Liver (tissue), 9 donors: Measurements from ENCODE around the gene GPR15. TPM values are rescaled to one million over a fixed set of nuclear protein-coding genes. Genes with fewer than 3 reads are reported as not detected.

Experiments
- DNase-seq: peaks from one replicate; pipeline ENCODE4 v3.0.0-alpha.2; 2017; ENCODE audit warnings: low spot score
- H3K27ac ChIP-seq, 2 donors: one replicate each; pipeline ENCODE4 v1.7.0; 2013; ENCODE audit warnings: inconsistent platforms in 2 of 2, low read length in 2 of 2, control low read depth in 1 of 2, low read depth in 1 of 2, mild to moderate bottlenecking in 1 of 2
- H3K27me3 ChIP-seq, 4 donors: one replicate each; pipeline versions ENCODE4 v1.6.1 to v1.7.0; 2013; ENCODE audit warnings: low read length in 3 of 4, inconsistent platforms in 1 of 4, mild to moderate bottlenecking in 1 of 4, moderate library complexity in 1 of 4; ENCODE audit not compliant: control insufficient read depth in 4 of 4, insufficient read depth in 4 of 4
- H3K36me3 ChIP-seq, 4 donors: one replicate each; pipeline versions ENCODE4 v1.6.1 to v1.7.0; 2013; ENCODE audit warnings: low read length in 3 of 4, mild to moderate bottlenecking in 3 of 4, low read depth in 1 of 4, moderate library complexity in 1 of 4; ENCODE audit not compliant: control insufficient read depth in 4 of 4, insufficient read depth in 3 of 4
- H3K4me1 ChIP-seq, 4 donors: one replicate each; pipeline versions ENCODE4 v1.6.1 to v1.7.0; 2013; ENCODE audit warnings: low read length in 3 of 4, mild to moderate bottlenecking in 3 of 4, moderate library complexity in 1 of 4; ENCODE audit not compliant: control insufficient read depth in 4 of 4, insufficient read depth in 4 of 4
- H3K4me3 ChIP-seq, 3 donors: one replicate each; pipeline versions ENCODE4 v1.6.1 to v1.7.0; 2013; ENCODE audit warnings: low read length in 3 of 3, control low read depth in 1 of 3, low read depth in 1 of 3, mild to moderate bottlenecking in 1 of 3
- H3K9ac ChIP-seq, 2 donors: one replicate each; pipeline ENCODE4 v1.7.0; 2013; ENCODE audit warnings: low read length in 2 of 2, mild to moderate bottlenecking in 2 of 2, moderate library complexity in 2 of 2, control low read depth in 1 of 2, low read depth in 1 of 2
- H3K9me3 ChIP-seq, 4 donors: one replicate each; pipeline versions ENCODE4 v1.6.1 to v1.7.0; 2013; ENCODE audit warnings: low read length in 3 of 4; ENCODE audit not compliant: control insufficient read depth in 4 of 4
- EGR1 ChIP-seq, 2 donors: IDR thresholded peaks; 2 replicates each; pipeline ENCODE4 v1.6.1; 2016 to 2018; ENCODE audit warnings: antibody characterized with exemption in 2 of 2, low read depth in 2 of 2
- FOXA1 ChIP-seq: IDR thresholded peaks from 2 replicates; pipeline ENCODE4 v1.6.1; 2016; ENCODE audit warnings: antibody characterized with exemption
- FOXA2 ChIP-seq: IDR thresholded peaks from 2 replicates; pipeline ENCODE4 v1.6.1; 2016; ENCODE audit warnings: antibody characterized with exemption
- GABPA ChIP-seq, 2 donors: IDR thresholded peaks in 1 of 2; conservative IDR thresholded peaks in 1 of 2; 2 replicates each; pipeline ENCODE4 v1.6.1; 2016; ENCODE audit warnings: antibody characterized with exemption in 2 of 2, mild to moderate bottlenecking in 1 of 2, moderate library complexity in 1 of 2
- HNF4A ChIP-seq, 2 donors: conservative IDR thresholded peaks; 2 replicates each; pipeline ENCODE4 v1.6.1; 2016; ENCODE audit warnings: antibody characterized with exemption in 2 of 2, mild to moderate bottlenecking in 2 of 2
- HNF4G ChIP-seq: IDR thresholded peaks from 2 replicates; pipeline ENCODE4 v1.6.1; 2016; ENCODE audit warnings: antibody characterized with exemption
- JUND ChIP-seq, 2 donors: IDR thresholded peaks; 2 replicates each; pipeline ENCODE4 v1.6.1; 2016; ENCODE audit warnings: antibody characterized with exemption in 2 of 2
- NR2F2 ChIP-seq: IDR thresholded peaks from 2 replicates; pipeline ENCODE4 v1.6.1; 2016; ENCODE audit warnings: antibody characterized with exemption
- RAD21 ChIP-seq, 2 donors: IDR thresholded peaks; 2 replicates each; pipeline ENCODE4 v1.6.1; 2016; ENCODE audit warnings: antibody characterized with exemption in 2 of 2, mild to moderate bottlenecking in 2 of 2
- RXRA ChIP-seq, 2 donors: IDR thresholded peaks; 2 replicates each; pipeline ENCODE4 v1.6.1; 2017 to 2018; ENCODE audit warnings: antibody characterized with exemption in 2 of 2, mild to moderate bottlenecking in 1 of 2
- SP1 ChIP-seq: IDR thresholded peaks from 2 replicates; pipeline ENCODE4 v1.6.1; 2018; ENCODE audit warnings: antibody characterized with exemption, mild to moderate bottlenecking
- TAF1 ChIP-seq: conservative IDR thresholded peaks from 2 replicates; pipeline ENCODE4 v1.6.1; 2016; ENCODE audit warnings: antibody characterized with exemption, mild to moderate bottlenecking
- YY1 ChIP-seq: IDR thresholded peaks from 2 replicates; pipeline ENCODE4 v1.6.1; 2016; ENCODE audit warnings: antibody characterized with exemption, mild to moderate bottlenecking
- WGBS: extraction: QIAGEN DNeasy Blood & Tissue Kit; methylation state at CpG from one replicate; pipeline ENCODE4 v1.1.7; 2013; 5-methylcytosine and 5-hydroxymethylcytosine counted together
- polyA plus RNA-seq, 2 donors: library from polyadenylated mRNA; stranded (reverse) in 1 of 2; unstranded in 1 of 2; fragments of 200-250 nt in 1 of 2; fragments of >200 nt in 1 of 2; fragmentation: Nextera tagmentation in 1 of 2; extraction: Ambion mirVana in 1 of 2; gene quantifications; one replicate each; pipeline versions ENCODE4 v1.2.1 to v1.2.3, GENCODE V29; 2013 to 2015
- total RNA-seq, 2 donors: library from RNA; depleted of rRNA; stranded (reverse); fragments of >200 nt; gene quantifications; one replicate each; pipeline ENCODE4 v1.2.3, GENCODE V29; 2014
- TF ChIP-seq, protein P1 (sequence below): IDR thresholded peaks from 2 replicates; pipeline ENCODE4 v1.6.1; 2016; ENCODE audit warnings: antibody characterized with exemption
- TF ChIP-seq, protein P2 (sequence below): IDR thresholded peaks from 2 replicates; pipeline ENCODE4 v1.6.1; 2016; ENCODE audit warnings: antibody characterized with exemption
- TF ChIP-seq, protein P3 (sequence below): IDR thresholded peaks from 2 replicates; pipeline ENCODE4 v1.6.1; 2016; ENCODE audit warnings: antibody characterized with exemption, mild to moderate bottlenecking
- TF ChIP-seq, protein P4 (sequence below): fragments of 150-350 bp; IDR thresholded peaks from 2 replicates; pipeline ENCODE4 v1.5.1; 2017; ENCODE audit warnings: improper control_type of control experiment, low read depth, low read length; ENCODE audit not compliant: missing input control
- TF ChIP-seq, protein P5 (sequence below): IDR thresholded peaks from 2 replicates; pipeline ENCODE4 v1.6.1; 2016; ENCODE audit warnings: antibody characterized with exemption
- donor health status: healthy.
- donor health status: healthy.
- donor health status: healthy.
- donor health status: healthy.
- donor health status: healthy.

The GPR15 gene
- total and polyA plus RNA-seq, 4 donors, result 0.08 to 0.10 TPM; not detected in 2

DNA sequence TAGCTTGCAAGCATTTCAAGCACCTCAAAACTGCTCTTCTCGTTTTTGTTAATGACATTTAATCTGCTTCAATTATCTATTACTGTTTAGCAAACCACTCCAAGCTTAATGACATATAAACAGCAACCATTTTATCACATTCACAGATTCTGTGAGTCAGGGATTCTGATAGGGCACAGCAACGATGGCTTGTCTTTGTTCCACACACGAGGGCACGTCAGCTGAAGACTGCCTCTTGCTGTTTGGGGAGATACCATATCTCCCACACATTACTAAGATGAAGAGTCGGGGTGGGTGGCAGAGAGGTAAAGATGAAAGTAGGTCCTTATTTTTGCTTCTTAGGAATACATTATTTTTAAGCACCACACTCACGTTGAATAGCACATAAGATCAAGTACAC is 42.4 kb downstream of the GPR15 start (continued):
- no peak for TF ChIP-seq GABPA (IDR thresholded peaks at IDR 0.05 in 1 of 2, conservative IDR thresholded peaks at IDR 0.05 in 1 of 2)
- TF ChIP-seq FOXA2, result no peak

DNA sequence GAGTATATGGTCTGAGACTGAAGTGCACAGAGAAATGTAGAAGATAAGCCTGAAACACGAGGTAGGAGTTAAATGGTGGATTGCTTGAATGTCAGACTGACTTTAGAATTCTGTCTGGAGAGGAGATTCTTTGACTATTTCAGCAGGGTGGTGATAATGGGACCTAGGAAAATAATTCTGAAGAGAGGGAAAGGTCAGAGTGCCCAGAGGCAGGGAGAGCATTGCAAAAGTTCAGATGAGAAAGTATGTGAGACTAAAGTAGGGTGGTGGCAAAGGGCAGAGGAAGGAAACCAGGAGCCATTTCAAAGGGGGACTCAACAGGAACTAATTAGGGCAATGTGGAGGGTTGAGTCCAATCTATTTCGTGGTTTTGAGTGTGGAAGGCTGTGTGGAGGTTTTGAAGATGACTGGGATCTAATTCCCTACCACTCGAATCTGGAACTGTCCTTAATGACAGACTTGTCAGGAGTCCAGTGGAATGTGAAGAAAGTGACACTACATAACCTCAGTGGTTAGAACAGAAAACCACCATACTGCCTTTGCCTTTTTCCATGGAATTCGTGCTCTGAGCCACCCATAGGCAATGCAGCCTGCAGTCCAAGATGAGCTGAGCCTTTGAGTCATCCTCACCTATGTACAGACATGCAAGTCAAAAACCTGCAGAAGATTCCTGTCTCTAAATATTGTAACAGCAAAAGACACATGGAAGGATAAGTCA is 45.6 kb downstream of the GPR15 start:
- Histone ChIP-seq H3K36me3 (peaks cover 0 to 30% (median 16%) of the 10 kb centered on the region in 4 donors), H3K9ac (no peak overlapping the region), H3K9me3 (no peaks in the 10 kb centered on the region), H3K4me1 (peaks cover 3 to 24% (median 14%) of the 10 kb centered on the region in 4 donors), H3K4me3 (no peak overlapping the region), H3K27ac (no peak overlapping the region), H3K27me3 (no peaks in the 10 kb centered on the region)
- 91% methylated on average over 4 of the region's 4 CpGs for WGBS
- TF ChIP-seq, protein P1, sequence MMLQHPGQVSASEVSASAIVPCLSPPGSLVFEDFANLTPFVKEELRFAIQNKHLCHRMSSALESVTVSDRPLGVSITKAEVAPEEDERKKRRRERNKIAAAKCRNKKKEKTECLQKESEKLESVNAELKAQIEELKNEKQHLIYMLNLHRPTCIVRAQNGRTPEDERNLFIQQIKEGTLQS, result no peak
- TF ChIP-seq HNF4A (conservative IDR thresholded peaks at IDR 0.05), result no peak
- TF ChIP-seq FOXA1, result no peak
- no peak for TF ChIP-seq RXRA (IDR thresholded peaks at IDR 0.05)
- DNase-seq, result no peak

DNA sequence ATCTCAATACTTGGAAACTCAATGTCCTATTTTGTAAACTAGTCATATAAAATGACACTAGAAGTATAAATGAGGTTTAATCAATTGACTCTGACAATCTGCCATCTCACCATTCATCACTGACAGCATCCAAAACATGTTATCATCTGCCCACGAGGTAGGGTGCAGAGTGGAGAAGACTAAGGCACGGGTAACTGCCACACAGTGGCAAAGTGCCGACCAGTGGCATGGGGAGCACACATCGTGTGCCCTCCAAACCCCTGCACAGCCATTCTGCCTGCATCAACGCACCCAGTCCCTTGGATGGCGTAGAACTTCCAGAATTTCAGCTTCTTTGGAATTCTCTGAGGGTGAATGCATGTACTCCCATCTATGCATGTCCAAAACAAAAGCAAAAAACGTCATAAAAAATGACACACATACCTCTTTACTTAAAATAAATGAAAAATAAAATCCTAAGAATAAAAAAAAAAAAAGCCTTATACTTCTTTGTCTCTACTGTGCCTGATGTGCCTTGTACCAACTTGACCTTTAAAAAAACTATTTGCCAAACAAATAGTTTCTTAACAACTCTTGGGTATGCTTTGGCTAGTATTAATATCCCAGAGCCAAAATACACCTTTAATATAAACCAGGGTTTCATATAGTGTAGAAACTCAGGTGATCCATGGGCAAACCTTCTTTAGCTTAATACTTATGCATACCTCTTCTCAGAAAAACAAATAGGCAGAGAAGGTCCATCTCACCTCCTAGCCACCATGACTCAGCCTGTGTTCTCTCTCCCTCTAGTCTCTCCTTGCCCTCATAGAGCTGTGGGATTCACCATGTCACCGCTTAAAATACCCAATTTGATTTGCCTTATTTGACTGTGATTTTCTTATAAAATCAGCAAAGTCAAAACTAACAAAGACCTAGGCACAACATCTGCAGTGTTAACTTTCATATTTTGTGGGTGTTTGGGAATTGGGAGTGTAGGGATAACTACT is 48.9 kb downstream of the GPR15 start:
- H3K9ac ChIP-seq, result no peak overlapping the region
- H3K27ac ChIP-seq, result no peak overlapping the region
- peaks cover 4 to 57% (median 26%) of the 10 kb centered on the region in 4 donors for H3K36me3 ChIP-seq
- TF ChIP-seq, protein P2, sequence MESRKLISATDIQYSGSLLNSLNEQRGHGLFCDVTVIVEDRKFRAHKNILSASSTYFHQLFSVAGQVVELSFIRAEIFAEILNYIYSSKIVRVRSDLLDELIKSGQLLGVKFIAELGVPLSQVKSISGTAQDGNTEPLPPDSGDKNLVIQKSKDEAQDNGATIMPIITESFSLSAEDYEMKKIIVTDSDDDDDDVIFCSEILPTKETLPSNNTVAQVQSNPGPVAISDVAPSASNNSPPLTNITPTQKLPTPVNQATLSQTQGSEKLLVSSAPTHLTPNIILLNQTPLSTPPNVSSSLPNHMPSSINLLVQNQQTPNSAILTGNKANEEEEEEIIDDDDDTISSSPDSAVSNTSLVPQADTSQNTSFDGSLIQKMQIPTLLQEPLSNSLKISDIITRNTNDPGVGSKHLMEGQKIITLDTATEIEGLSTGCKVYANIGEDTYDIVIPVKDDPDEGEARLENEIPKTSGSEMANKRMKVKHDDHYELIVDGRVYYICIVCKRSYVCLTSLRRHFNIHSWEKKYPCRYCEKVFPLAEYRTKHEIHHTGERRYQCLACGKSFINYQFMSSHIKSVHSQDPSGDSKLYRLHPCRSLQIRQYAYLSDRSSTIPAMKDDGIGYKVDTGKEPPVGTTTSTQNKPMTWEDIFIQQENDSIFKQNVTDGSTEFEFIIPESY, result no peak
- TF ChIP-seq GABPA (IDR thresholded peaks at IDR 0.05 in 1 of 2, conservative IDR thresholded peaks at IDR 0.05 in 1 of 2) (no peak), EGR1 (IDR thresholded peaks at IDR 0.05; ENCODE audit: low read depth in 2 of 2) (no peak), RAD21 (IDR thresholded peaks at IDR 0.05) (no peak), NR2F2 (no peak), FOXA2 (no peak), JUND (IDR thresholded peaks at IDR 0.05) (no peak), YY1 (no peak), SP1 (no peak), HNF4A (conservative IDR thresholded peaks at IDR 0.05) (no peak), HNF4G (no peak), FOXA1 (no peak), TAF1 (no peak)
- TF ChIP-seq, protein P3, sequence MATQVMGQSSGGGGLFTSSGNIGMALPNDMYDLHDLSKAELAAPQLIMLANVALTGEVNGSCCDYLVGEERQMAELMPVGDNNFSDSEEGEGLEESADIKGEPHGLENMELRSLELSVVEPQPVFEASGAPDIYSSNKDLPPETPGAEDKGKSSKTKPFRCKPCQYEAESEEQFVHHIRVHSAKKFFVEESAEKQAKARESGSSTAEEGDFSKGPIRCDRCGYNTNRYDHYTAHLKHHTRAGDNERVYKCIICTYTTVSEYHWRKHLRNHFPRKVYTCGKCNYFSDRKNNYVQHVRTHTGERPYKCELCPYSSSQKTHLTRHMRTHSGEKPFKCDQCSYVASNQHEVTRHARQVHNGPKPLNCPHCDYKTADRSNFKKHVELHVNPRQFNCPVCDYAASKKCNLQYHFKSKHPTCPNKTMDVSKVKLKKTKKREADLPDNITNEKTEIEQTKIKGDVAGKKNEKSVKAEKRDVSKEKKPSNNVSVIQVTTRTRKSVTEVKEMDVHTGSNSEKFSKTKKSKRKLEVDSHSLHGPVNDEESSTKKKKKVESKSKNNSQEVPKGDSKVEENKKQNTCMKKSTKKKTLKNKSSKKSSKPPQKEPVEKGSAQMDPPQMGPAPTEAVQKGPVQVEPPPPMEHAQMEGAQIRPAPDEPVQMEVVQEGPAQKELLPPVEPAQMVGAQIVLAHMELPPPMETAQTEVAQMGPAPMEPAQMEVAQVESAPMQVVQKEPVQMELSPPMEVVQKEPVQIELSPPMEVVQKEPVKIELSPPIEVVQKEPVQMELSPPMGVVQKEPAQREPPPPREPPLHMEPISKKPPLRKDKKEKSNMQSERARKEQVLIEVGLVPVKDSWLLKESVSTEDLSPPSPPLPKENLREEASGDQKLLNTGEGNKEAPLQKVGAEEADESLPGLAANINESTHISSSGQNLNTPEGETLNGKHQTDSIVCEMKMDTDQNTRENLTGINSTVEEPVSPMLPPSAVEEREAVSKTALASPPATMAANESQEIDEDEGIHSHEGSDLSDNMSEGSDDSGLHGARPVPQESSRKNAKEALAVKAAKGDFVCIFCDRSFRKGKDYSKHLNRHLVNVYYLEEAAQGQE, result no peak
- TF ChIP-seq, protein P1, result no peak
- TF ChIP-seq, protein P4, sequence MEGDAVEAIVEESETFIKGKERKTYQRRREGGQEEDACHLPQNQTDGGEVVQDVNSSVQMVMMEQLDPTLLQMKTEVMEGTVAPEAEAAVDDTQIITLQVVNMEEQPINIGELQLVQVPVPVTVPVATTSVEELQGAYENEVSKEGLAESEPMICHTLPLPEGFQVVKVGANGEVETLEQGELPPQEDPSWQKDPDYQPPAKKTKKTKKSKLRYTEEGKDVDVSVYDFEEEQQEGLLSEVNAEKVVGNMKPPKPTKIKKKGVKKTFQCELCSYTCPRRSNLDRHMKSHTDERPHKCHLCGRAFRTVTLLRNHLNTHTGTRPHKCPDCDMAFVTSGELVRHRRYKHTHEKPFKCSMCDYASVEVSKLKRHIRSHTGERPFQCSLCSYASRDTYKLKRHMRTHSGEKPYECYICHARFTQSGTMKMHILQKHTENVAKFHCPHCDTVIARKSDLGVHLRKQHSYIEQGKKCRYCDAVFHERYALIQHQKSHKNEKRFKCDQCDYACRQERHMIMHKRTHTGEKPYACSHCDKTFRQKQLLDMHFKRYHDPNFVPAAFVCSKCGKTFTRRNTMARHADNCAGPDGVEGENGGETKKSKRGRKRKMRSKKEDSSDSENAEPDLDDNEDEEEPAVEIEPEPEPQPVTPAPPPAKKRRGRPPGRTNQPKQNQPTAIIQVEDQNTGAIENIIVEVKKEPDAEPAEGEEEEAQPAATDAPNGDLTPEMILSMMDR, result no peak
- TF ChIP-seq, protein P5, sequence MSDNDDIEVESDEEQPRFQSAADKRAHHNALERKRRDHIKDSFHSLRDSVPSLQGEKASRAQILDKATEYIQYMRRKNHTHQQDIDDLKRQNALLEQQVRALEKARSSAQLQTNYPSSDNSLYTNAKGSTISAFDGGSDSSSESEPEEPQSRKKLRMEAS, result no peak
- no peak overlapping the region for H3K4me3 ChIP-seq
- 88% methylated on average over 8 of the region's 8 CpGs for WGBS
- H3K27me3 ChIP-seq, result no peaks in the 10 kb centered on the region
- DNase-seq, result no peak
- peaks cover 3 to 15% (median 10%) of the 10 kb centered on the region in 4 donors for H3K4me1 ChIP-seq
- H3K9me3 ChIP-seq, result no peaks in the 10 kb centered on the region
